ENCODE results near the gene FAM107B. TPM values are rescaled to one million over a fixed set of nuclear protein-coding genes. Genes with fewer than 3 reads are reported as not detected.

The FAM107B gene
- total and polyA plus RNA-seq, 2 of the 8 experiments (the other 6 are each of a cell fraction or from before 2014, with no cell fraction given), result 7.5 to 28.1 TPM

DNA sequence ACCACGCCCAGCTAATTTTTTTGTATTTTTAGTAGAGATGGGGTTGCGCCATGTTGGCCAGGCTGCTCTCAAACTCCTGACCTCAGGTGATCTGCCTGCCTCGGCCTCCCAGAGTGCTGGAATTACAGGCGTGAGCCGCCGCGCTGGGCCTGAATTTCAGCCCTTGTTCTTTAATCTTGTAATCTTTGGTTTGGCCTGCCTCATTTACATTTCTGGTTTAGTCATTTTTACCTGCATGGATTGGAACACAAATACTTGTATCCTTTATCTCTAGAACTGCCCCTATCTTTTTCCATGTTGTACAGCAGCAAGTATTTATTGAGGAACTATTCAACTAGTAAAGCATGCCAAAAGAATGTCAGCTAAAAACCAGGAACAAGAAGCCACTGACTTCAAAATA is 248.4 kb downstream of the FAM107B start:
- no peak overlapping the region for H3K18ac ChIP-seq (ENCODE audit: extremely low read depth, low read length)
- no peak overlapping the region for H3K14ac ChIP-seq (ENCODE audit: insufficient read length)
- no peaks in the 10 kb centered on the region for H3K79me2 ChIP-seq (ENCODE audit: control insufficient read depth in 1 of 2, insufficient read depth in 2 of 2, low read length in 2 of 2)
- DNase-seq (ENCODE audit: low read depth in 1 of 2, low spot score in 2 of 2) (no peak), FAIRE-seq (no peak)
- no peak overlapping the region for H2BK12ac ChIP-seq (ENCODE audit: low read depth, low read length)
- no peak overlapping the region for H3K4me3 ChIP-seq (ENCODE audit: extremely low read depth in 1 of 4, insufficient read depth in 2 of 4, low read depth in 3 of 4, low read length in 4 of 4)
- H2AK5ac ChIP-seq (ENCODE audit: low read depth, low read length), result no peak overlapping the region
- CTCF ChIA-PET (ENCODE audit: partially characterized antibody), result interaction anchor here (0.6 to 1.2 kb wide), 2 partner anchors 10 to 29 kb away, joined by 4 to 6 read pairs; no protein-coding TSS in a partner anchor
- no peaks in the 10 kb centered on the region for H3K79me1 ChIP-seq (ENCODE audit: low read depth, low read length)
- no peak overlapping the region for H2BK5ac ChIP-seq (ENCODE audit: low read depth, low read length)
- POLR2A ChIA-PET (ENCODE audit: partially characterized antibody), result interaction anchor here (0.6 to 0.8 kb wide), 2 partner anchors 43 to 311 kb away, joined by 3 to 4 read pairs; partner anchors contain the start of genes CDNF, HSPA14 and MSANTD7
- H2BK120ac ChIP-seq (replicated peaks; ENCODE audit: low read depth, low read length), result no peak overlapping the region
- no peaks in the 10 kb centered on the region for H3K9me3 ChIP-seq (ENCODE audit: insufficient read depth in 2 of 2, low read depth in 1 of 2, low read length in 1 of 2)
- H2AFZ ChIP-seq (ENCODE audit: low read length), result no peak overlapping the region
- H4K5ac ChIP-seq (ENCODE audit: insufficient read length, low read depth, low read length), result no peak overlapping the region
- H3K4me2 ChIP-seq (ENCODE audit: insufficient read depth in 1 of 2, low read depth in 2 of 2, low read length in 2 of 2), result no peak overlapping the region
- H2BK20ac ChIP-seq (ENCODE audit: low read length), result no peak overlapping the region
- no peak overlapping the region for H3K9ac ChIP-seq (replicated peaks in 1 of 4; ENCODE audit: extremely low read depth in 1 of 4, low read depth in 3 of 4, low read length in 3 of 4)
- no peak overlapping the region for H4K91ac ChIP-seq (replicated peaks; ENCODE audit: insufficient read length, low read length)
- H4K8ac ChIP-seq (ENCODE audit: extremely low read depth, insufficient read depth, low read length), result no peak overlapping the region
- H3K27ac ChIP-seq (ENCODE audit: low read depth, low read length), result no peak overlapping the region
- no peaks in the 10 kb centered on the region for H3K4me1 ChIP-seq (replicated peaks in 1 of 4; ENCODE audit: control insufficient read depth in 3 of 4, insufficient read depth in 4 of 4, low read length in 3 of 4)
- H3K23ac ChIP-seq (ENCODE audit: insufficient read length), result no peak overlapping the region
- H2BK15ac ChIP-seq (ENCODE audit: low read length), result no peak overlapping the region
- no peak overlapping the region for H3K56ac ChIP-seq (replicated peaks; ENCODE audit: insufficient read length, low read depth, low read length)
- H4K20me1 ChIP-seq (replicated peaks in 1 of 2; ENCODE audit: control insufficient read depth in 1 of 2, insufficient read depth in 2 of 2, low read length in 2 of 2), result no peaks in the 10 kb centered on the region
- no peak overlapping the region for H3K4ac ChIP-seq (replicated peaks; ENCODE audit: insufficient read length, low read depth, low read length)
- H3K23me2 ChIP-seq (ENCODE audit: low read depth, low read length), result no peaks in the 10 kb centered on the region
- WGBS, 2 experiments (ENCODE audit: extremely low coverage in 1 of 2, insufficient coverage in 1 of 2, insufficient read length in 1 of 2, insufficient replicate concordance in 2 of 2, low coverage in 1 of 2, low lambda C conversion rate in 2 of 2, missing lambda C conversion rate in 1 of 2), result 85% methylated on average over 7 of the region's 7 CpGs; no CpG with 5 or more reads in 1 of the 2 experiments
- H3K27me3 ChIP-seq (replicated peaks in 1 of 4; ENCODE audit: control insufficient read depth in 3 of 4, extremely low read depth in 1 of 4, insufficient read depth in 3 of 4, low read length in 3 of 4), result no peaks in the 10 kb centered on the region
- peaks cover 0 to 2% (median 0%) of the 10 kb centered on the region in 4 experiments; a peak in 1 of 8 replicates for H3K36me3 ChIP-seq (ENCODE audit: control insufficient read depth in 2 of 4, insufficient read depth in 4 of 4, low read length in 3 of 4)
- TF ChIP-seq SRF (IDR thresholded peaks at IDR 0.05; ENCODE audit: low read depth, low read length) (no peak), CTBP2 (IDR thresholded peaks at IDR 0.05; ENCODE audit: borderline replicate concordance, insufficient read depth, insufficient read length, low read length) (no peak), KDM5A (IDR thresholded peaks at IDR 0.05; ENCODE audit: low read length) (no peak), CREB1 (IDR thresholded peaks at IDR 0.05) (no peak), POU5F1 (IDR thresholded peaks at IDR 0.05; ENCODE audit: low read depth, low read length) (no peak), JUN (IDR thresholded peaks at IDR 0.05; ENCODE audit: low read depth, low read length) (no peak), ZNF274 (IDR thresholded peaks at IDR 0.05; ENCODE audit: borderline replicate concordance, extremely low read depth, low read length) (no peak), NANOG (IDR thresholded peaks at IDR 0.05; ENCODE audit: insufficient read depth, low read depth, low read length, poor library complexity, severe bottlenecking) (no peak), BACH1 (IDR thresholded peaks at IDR 0.05; ENCODE audit: low read length) (no peak), JUND (IDR thresholded peaks at IDR 0.05; ENCODE audit: low read length) (no peak), RNF2 (IDR thresholded peaks at IDR 0.05; ENCODE audit: borderline replicate concordance, low read depth, low read length, missing control alignments, poor library complexity, severe bottlenecking) (no peak), SP2 (IDR thresholded peaks at IDR 0.05; ENCODE audit: low read length) (no peak), BRCA1 (IDR thresholded peaks at IDR 0.05; ENCODE audit: low read depth, low read length) (no peak), EZH2 (IDR thresholded peaks at IDR 0.05; ENCODE audit: low read depth, low read length, severe bottlenecking) (no peak), RFX5 (IDR thresholded peaks at IDR 0.05; ENCODE audit: borderline replicate concordance, low read depth, low read length) (no peak)

All from H1 (cell line).